Measurements from ENCODE around the gene ADH5.

DNA sequence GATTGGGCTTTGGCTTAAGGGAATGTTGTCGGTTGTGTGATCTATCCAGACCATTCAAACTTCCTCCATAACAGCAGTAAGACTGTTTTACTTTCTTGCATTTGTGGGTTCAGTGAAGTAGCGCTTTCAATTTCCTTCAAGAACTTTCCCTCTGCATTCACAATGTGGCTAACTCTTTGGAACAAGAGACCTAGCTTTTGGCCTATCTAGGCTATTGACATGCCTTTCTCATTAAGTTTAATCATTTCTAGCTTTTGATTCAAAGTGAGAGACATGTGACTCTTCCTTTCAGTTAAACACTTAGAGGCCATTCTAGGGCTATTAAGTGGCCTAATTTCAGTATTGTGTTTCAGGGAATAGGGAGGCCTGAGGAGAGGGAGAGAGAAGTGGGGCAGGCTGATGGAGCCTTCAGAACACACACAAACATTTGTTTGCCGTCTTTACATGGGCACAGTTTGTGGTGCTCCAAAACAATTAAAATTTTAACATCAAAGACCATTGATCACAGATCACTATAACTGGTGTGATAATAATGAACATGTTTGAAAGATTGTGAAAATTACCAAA, 34.1 kb downstream of the ADH5 start:
- TF ChIP-seq, protein P1, sequence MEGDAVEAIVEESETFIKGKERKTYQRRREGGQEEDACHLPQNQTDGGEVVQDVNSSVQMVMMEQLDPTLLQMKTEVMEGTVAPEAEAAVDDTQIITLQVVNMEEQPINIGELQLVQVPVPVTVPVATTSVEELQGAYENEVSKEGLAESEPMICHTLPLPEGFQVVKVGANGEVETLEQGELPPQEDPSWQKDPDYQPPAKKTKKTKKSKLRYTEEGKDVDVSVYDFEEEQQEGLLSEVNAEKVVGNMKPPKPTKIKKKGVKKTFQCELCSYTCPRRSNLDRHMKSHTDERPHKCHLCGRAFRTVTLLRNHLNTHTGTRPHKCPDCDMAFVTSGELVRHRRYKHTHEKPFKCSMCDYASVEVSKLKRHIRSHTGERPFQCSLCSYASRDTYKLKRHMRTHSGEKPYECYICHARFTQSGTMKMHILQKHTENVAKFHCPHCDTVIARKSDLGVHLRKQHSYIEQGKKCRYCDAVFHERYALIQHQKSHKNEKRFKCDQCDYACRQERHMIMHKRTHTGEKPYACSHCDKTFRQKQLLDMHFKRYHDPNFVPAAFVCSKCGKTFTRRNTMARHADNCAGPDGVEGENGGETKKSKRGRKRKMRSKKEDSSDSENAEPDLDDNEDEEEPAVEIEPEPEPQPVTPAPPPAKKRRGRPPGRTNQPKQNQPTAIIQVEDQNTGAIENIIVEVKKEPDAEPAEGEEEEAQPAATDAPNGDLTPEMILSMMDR (IDR thresholded peaks at IDR 0.05; ENCODE audit: low read length) = no peak
- no peak for TF ChIP-seq EZH2 (IDR thresholded peaks at IDR 0.05; ENCODE audit: borderline replicate concordance, low read length)

Data from OCI-LY1 (cell line).